Esophagus (tissue), 2 donors: ENCODE measurements around the gene OR1L6. TPM values are rescaled to one million over a fixed set of nuclear protein-coding genes. Genes with fewer than 3 reads are reported as not detected.

ENCODE experiments used
- polyA plus RNA-seq, 2 donors: library from polyadenylated mRNA; stranded (reverse); fragments of 200-250 nt; gene quantifications; one replicate each; pipeline ENCODE4 v1.2.3, GENCODE V29; 2013
- donor health status: healthy with polysubstance abuse.
- donor health status: Bipolar disorder and iron deficiency.

The OR1L6 gene
- polyA plus RNA-seq, 2 donors: not detected

Other genes starting within 250 kb of the OR1L6 start
- gene OR1J2, start 231.5 kb upstream of the OR1L6 start, polyA plus RNA-seq: under 1 TPM in 1 of 2 donors, not detected in 1; 0.04 TPM
- gene OR1J4, start 223.2 kb upstream of the OR1L6 start, polyA plus RNA-seq: not detected
- not detected for gene OR1N1, start 215.0 kb upstream of the OR1L6 start, polyA plus RNA-seq
- gene OR1N2, start 189.2 kb upstream of the OR1L6 start, polyA plus RNA-seq: not detected
- gene OR1L8, start 158.9 kb upstream of the OR1L6 start, polyA plus RNA-seq: under 1 TPM in 1 of 2 donors, not detected in 1; 0.01 TPM
- not detected for gene OR1Q1, start 127.6 kb upstream of the OR1L6 start, polyA plus RNA-seq
- gene OR1B1, start 84.7 kb upstream of the OR1L6 start, polyA plus RNA-seq: not detected
- gene OR1L1, start 80.6 kb upstream of the OR1L6 start, polyA plus RNA-seq: not detected
- gene OR1L3, start 67.2 kb upstream of the OR1L6 start, polyA plus RNA-seq: not detected
- gene OR1L4, start 18.3 kb upstream of the OR1L6 start, polyA plus RNA-seq: not detected
- not detected for gene OR5C1, start 46.6 kb downstream of the OR1L6 start, polyA plus RNA-seq
- gene OR1K1, start 57.8 kb downstream of the OR1L6 start, polyA plus RNA-seq: not detected
- 1 to 10 TPM; 6.7 to 7.3 TPM for gene PDCL, start 86.3 kb downstream of the OR1L6 start, polyA plus RNA-seq
- 1 to 10 TPM; 8.5 to 9.2 TPM for gene RC3H2, start 163.1 kb downstream of the OR1L6 start, polyA plus RNA-seq
- gene ZBTB6, start 171.0 kb downstream of the OR1L6 start, polyA plus RNA-seq: 1 to 10 TPM; 1.7 to 3.1 TPM
- gene ZBTB26, start 189.2 kb downstream of the OR1L6 start, polyA plus RNA-seq: 1 to 10 TPM; 2.0 to 2.1 TPM
- gene RABGAP1, start 198.7 kb downstream of the OR1L6 start, polyA plus RNA-seq: 10 to 100 TPM; 12.0 to 16.4 TPM